Measurements from ENCODE around the gene RIN2.

- no peak for TF ChIP-seq CTCF (IDR thresholded peaks at IDR 0.05; ENCODE audit: low read depth, low read length)
- no peak for TF ChIP-seq EZH2phosphoT487 (IDR thresholded peaks at IDR 0.05; ENCODE audit: low read depth)
Measured at GRCh38 chr20:19773471-19773870, 15.4 kb downstream of the RIN2 start.

Data from OCI-LY3 (cell line).